GM18511 (cell line): ENCODE results near the gene TSC22D3.
A peak's percentile ranks its signal among the peaks of the same experiment; 100 is the strongest.

Experiments
- ATAC-seq: cut with Tn5 transposase; IDR thresholded peaks from one replicate; pipeline ENCODE4 v1.9.1; 2021; ENCODE audit warnings: mild to moderate bottlenecking, moderate library complexity; ENCODE audit not compliant: unreplicated experiment

The TSC22D3 gene

GRCh38 chrX:107763647-107764046 is 11.9 kb downstream of the TSC22D3 start:
- ATAC-seq = no peak

DNA sequence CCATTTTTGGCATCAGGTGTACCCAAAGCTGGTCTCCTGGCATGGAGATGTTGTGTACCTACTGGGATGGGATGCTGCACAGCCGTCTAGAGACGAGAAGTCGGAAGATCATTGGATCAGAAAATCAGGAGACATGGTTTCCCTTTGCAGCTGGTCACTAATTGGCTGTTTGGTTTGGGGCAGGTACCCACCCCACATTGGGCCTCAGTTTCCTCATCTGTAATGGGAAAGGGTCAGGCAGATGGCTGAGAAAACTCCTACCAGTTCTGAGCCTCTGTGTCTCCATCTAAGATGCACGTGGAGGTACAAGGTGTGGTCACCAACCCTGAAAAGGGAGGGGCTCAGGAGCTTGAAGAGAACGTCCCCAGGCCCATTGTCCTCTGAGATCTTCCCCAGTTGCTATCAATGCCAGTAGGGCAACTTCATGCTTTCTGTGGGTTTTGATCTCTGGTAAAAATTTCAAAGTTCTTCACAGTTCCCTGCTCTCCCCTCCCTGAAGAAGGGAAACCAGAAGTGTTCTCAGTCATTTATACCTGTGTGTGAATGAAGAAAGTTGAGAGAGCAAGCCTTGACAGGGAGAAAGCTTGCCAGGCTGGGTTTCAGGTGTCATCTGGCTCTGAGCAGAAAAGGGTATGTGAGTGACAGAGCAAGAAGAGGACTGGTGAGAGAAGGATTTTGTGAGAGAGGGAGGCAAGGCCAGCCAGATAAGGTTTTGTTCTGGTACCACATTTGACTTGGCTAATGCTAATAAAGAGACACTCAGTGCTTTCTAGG is 15.1 kb downstream of the TSC22D3 start:
- peak; percentile 51 for ATAC-seq

- no peak for ATAC-seq
Observed at GRCh38 chrX:107758231-107758766, 17.3 kb downstream of the TSC22D3 start.

DNA sequence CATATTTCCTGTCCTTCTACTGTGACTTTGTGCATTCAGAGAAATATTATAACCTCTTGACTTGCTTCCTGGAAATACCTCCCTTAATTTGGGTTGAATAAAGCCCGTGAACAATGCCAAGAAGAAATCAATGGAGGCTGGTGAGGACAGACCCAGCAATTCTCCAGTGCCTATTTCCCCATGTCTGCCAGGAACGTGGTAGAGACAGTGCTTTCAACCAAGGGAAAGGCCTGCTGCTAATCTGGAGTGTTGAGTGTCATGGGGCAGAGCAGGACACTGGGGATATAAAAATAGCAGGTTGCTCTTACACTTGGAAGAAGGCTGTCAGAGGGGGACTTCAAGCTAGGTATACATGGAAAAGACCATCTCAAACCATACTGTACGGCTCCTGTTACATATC is 19.9 kb downstream of the TSC22D3 start:
- no peak for ATAC-seq

DNA sequence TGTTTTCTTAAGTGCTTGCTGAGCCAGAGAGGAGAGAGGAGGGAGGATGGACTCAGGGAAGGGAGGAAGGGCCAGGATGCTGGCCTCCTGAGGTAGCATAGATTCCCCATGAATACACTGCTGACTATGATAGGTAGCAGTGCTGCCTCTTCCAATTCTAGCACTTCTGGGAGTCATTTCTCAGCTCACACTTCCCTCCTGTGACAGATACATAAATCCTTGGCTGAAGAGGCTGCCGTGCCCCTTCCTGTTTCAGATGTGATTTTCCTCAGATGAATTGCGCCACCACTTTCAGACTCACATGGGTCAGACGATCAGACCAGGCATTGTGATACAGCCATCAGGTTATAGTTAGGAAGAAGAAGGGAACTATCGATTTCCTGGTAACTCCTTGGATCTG is 22.4 kb downstream of the TSC22D3 start:
- no peak for ATAC-seq

DNA sequence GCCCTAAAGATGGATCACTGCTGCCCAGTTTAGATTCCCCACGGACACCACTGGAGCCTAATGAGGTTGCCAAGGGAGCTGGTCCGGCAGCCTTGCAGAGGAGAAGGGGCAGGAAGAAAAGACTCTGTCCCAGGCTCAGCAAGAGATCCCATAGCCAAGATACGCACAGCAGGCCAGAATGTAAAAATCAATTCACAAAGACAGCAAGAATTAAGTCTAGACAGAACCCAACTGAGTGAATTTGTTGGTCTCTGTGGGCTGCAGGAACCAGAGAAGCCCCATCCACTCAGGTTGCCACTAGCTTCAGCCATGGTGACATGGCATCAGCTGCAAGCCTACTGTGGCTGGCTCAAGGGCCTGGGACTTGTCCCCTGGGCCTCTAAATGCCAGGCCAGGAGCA is 22.9 kb downstream of the TSC22D3 start:
- no peak for ATAC-seq

- no peak for ATAC-seq
Observed at GRCh38 chrX:107752043-107752442, 23.5 kb downstream of the TSC22D3 start.

GRCh38 chrX:107750861-107751445 is 24.6 kb downstream of the TSC22D3 start:
- no peak for ATAC-seq

DNA sequence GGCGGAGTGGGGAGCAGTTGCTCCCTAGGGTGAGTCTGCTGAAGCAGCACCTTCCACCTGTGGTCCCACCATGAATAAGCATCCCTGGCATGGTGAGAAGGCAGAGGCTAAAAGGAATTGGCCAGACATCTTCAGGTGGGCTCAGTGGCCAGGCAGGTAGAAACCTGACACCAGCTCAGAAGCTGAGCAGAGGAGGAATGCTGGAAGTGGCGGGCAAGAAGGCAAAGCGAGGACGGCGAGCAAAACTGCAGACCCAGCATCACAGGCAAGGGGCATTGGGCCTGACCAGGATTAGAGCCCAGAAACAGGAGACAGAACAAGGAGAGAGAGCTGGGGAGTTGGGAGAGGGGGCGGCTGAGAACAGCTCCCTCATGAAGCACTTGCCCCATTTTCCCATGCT is 25.3 kb downstream of the TSC22D3 start:
- no peak for ATAC-seq

GRCh38 chrX:107748506-107748905 is 27.1 kb downstream of the TSC22D3 start:
- ATAC-seq = no peak

DNA sequence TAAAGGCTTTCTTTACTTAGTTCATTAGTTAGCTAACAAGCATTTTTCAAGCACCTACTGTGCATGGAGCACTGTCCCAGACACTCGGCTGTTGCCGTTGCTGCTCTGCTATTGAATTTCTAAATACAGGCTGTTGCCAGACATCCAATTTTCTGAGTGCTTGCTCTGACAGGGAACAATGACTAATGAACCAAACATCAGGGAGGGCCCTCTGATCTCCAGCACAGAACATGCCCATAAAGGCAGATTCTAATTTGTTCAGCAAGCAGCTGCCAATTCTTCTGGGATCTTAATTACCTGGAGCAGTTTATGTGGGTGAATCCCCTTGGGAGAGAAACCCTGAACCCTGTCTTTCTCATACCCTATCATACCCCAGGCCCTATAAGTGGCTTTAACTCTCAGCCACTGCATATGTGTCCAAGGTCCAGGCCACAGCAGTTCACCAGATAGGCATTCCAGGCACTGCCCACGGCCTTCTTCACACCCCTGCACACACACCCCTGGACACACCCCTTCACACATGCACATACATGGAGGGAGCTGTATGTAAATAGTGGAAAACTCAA is 27.9 kb downstream of the TSC22D3 start:
- no peak for ATAC-seq

GRCh38 chrX:107744868-107745267 is 30.7 kb downstream of the TSC22D3 start:
- ATAC-seq = no peak

DNA sequence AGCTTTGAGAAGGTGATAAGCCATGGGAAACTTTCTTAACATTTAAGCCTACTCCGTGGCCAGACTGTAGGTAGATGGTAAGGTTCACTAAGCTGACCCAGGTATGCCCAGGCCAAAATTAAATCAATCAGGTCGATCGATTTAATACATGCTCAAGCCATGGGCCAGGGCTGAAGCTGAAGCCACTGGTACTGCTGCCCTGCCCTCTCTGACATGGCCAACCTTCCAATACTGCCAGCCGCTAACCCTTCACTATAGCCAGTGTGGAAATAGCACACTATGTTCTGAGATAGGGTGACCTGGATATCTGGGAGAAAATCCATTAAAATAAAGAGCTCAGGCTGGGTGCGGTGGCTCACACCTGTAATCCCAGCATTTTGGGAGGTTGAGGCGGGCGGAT is 31.6 kb downstream of the TSC22D3 start:
- ATAC-seq = no peak

- no peak for ATAC-seq
Observed at GRCh38 chrX:107742700-107743191, 32.8 kb downstream of the TSC22D3 start.

GRCh38 chrX:107741404-107741790 is 34.2 kb downstream of the TSC22D3 start:
- peak; percentile 24 for ATAC-seq

DNA sequence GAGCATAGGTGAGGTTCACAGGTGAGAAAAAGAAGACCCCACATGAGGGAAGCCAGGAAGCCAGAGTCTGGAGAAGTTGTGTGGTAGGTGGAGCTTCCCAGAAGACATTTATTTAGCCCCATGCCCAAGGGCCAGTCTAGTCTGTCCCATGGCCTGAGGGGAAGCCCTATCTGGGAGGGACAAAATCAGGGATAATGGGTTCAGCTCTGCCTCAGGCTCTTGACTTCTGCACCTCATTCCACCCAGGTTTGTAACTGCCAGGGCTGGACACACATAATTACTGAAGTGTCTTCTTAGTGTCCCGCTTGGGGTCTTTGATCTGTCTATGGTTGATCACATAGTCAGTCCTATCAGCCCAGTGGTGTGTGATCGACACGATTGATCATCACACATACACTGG is 36.0 kb downstream of the TSC22D3 start:
- ATAC-seq = no peak

DNA sequence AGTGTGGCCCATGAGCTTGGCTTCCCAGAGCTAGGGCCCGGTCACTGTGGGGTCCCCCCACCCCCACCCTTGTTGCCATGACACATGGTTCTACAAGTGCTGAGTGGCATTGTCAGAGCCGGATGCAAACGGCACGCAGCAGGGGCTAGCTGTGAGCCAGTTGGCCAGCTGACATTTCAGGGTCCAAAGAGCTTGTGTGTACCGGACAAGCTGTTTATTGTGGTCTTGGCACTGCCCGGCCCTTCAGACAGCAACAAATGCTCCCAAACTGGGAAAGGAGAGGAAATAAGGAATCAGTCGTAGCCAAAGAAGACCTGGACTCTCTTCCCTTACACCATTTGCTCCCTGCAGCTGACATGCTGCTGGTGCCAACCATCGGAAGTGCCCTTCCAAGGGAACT is 36.8 kb downstream of the TSC22D3 start:
- ATAC-seq = no peak

- ATAC-seq = no peak
Observed at GRCh38 chrX:107738272-107738671, 37.3 kb downstream of the TSC22D3 start.

DNA sequence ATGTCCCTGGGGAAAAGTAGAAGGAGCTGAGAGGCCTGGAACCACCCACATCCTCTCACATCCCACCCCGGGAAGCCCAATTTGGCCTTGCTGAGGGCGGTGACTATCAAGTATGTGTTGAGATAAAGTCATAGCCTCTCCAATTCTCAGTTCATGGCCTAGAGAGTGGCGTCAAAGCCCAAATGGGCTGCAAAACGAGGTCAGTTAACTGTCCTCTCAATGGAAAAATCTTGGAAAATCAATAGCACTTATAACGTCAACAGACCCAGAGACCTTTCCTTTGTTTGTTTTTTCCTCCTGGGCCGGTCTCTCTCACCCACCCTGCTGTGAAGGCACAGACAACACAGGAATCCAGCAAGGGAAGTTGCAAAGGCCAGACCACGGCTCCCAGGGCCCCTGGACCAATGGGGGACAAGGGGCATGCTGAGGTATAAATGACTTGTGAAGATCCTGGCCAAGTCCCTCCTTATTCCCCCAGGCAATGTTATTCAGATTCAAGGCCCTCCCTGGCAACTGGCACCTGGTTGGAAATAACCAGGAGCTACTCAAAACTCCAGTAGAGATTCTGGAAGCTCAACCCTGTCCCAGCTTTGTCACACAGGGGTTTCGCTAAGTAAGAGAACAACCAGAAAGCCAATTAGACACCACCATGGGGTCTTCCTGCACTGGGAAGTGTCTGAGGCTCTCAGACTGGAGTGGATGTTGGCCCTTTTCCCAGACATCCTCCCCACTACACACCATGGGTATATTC is 38.6 kb downstream of the TSC22D3 start:
- ATAC-seq = no peak

DNA sequence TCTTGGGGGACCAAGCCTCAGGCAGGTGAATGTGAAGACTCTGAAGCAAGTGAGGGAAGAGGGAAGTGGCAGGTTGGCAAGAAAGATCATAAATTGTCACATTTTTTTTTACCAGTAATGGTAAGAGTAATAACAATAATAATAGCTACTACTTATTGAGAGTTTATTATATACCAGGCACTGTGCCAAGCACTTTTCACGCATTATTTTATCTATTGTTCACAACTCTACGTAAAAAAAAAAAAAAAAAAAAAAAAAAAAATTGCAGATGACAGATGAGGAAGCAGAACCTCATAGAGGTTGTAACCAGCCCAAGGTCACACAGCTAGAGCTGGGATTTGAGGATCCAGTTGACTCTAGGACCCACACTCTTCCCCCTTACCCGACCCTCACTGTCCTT is 40.9 kb downstream of the TSC22D3 start:
- ATAC-seq = no peak

DNA sequence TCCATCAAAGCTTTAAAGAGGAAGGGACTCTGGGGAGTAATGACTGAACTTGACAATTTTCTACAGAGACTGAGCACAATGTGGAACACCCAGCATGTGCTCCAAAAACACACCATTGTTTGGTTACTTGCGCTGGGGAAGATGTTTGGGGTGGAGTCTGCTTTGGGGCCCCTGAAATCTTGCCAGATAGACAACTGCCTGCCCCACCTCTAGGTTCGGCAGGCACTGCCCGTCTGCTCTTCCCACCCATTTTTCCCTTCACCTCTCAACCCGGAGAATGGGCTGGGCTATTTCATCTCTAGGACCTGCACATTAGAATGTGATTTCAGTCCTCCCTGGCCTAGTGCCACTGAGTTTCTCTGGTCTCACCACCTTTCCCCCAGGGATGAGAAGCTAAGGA is 41.9 kb downstream of the TSC22D3 start:
- ATAC-seq = no peak
